HepG2 (cell line): ENCODE measurements around the gene TOMM20. TPM values are rescaled to one million over a fixed set of nuclear protein-coding genes. Genes with fewer than 3 reads are reported as not detected.
A peak's percentile ranks its signal among the peaks of the same experiment; 100 is the strongest.

Source experiments
- ATAC-seq: fragments of 200-7000 bp; cut with Tn5 transposase; 3 replicates; pipeline ENCODE4 v1.9.1; 2020; ENCODE audit warnings: mild to moderate bottlenecking, moderate library complexity
- BruUV-seq: library from RNA; stranded (reverse); fragments of 400-500 nt; replicated peaks from 2 replicates; lab custom pipeline; 2021; lab: Mats Ljungman, UMichigan
- CTCF ChIA-PET: fragments of 300-600 bp; formaldehyde crosslinking; extraction: SDS; loops from one replicate; lab custom pipeline; 2021; ENCODE audit warnings: low total read pairs, inconsistent platforms, low intra/inter-chr PET ratio; lab: Yijun Ruan, JAX
- POLR2A ChIA-PET: fragments of 350-600 bp; sonication (Branson Sonifier 250); formaldehyde crosslinking; loops from one replicate; lab custom pipeline; 2020; ENCODE audit warnings: antibody characterized with exemption, inconsistent platforms; lab: Yijun Ruan, JAX
- DNase-seq: peaks from one replicate; pipeline ENCODE4 v3.0.0-alpha.2; 2015; ENCODE audit warnings: low spot score
- FAIRE-seq: peaks from 3 replicates; lab custom pipeline; 2011; peaks lifted over from hg19 to GRCh38; lab: Jason Lieb, UNC
- H2AFZ ChIP-seq: one replicate; pipeline ENCODE4 v1.6.1; 2011; ENCODE audit warnings: low read length, inconsistent platforms
- H3K27ac ChIP-seq: fragments of 300-600 bp; 3 replicates; pipeline ENCODE4 v1.8.0; 2011; ENCODE audit warnings: mixed run types, mild to moderate bottlenecking, mixed read lengths, low read length, inconsistent platforms; ENCODE audit not compliant: insufficient read depth; ENCODE audit errors: extremely low read length
- H3K27me3 ChIP-seq, 2 experiments: fragments of 200-600 bp in 1 of 2; 2 replicates in 1 of 2; 3 replicates in 1 of 2; pipeline versions ENCODE4 v1.6.0 to v1.8.0; 2011; ENCODE audit warnings: low read length in 2 of 2, mild to moderate bottlenecking in 2 of 2, moderate library complexity in 2 of 2, inconsistent platforms in 1 of 2; ENCODE audit not compliant: insufficient read depth in 2 of 2, control insufficient read depth in 1 of 2
- H3K36me3 ChIP-seq, 2 experiments: fragments of 200-600 bp in 1 of 2; replicated peaks in 1 of 2; 2 replicates in 1 of 2; 3 replicates in 1 of 2; pipeline versions ENCODE4 v1.5.1 to v1.8.0; 2011; ENCODE audit warnings: low read length in 2 of 2, inconsistent platforms in 1 of 2; ENCODE audit not compliant: insufficient read depth in 2 of 2, control insufficient read depth in 1 of 2
- H3K4me1 ChIP-seq: 2 replicates; pipeline ENCODE4 v1.5.1; 2012; ENCODE audit warnings: low read length, inconsistent platforms; ENCODE audit not compliant: insufficient read depth
- H3K4me2 ChIP-seq: 2 replicates; pipeline ENCODE4 v1.6.0; 2011; ENCODE audit warnings: low read depth, low read length, inconsistent platforms
- H3K4me3 ChIP-seq, 3 experiments: fragments of 200-600 bp in 1 of 3; sonication (generic), shearing (Covaris generic) in 1 of 3; replicated peaks in 1 of 3; 2 replicates each; pipeline ENCODE4 v1.5.1; 2011 to 2016; ENCODE audit warnings: low read length in 3 of 3, inconsistent platforms in 2 of 3, low read depth in 2 of 3, mild to moderate bottlenecking in 2 of 3, control low read depth in 1 of 3, mixed read lengths in 1 of 3; ENCODE audit not compliant: insufficient read depth in 1 of 3
- H3K79me2 ChIP-seq: one replicate; pipeline ENCODE4 v1.6.1; 2011; ENCODE audit warnings: low read length, inconsistent platforms; ENCODE audit not compliant: insufficient read depth
- H3K9ac ChIP-seq: 2 replicates; pipeline ENCODE4 v1.6.0; 2011; ENCODE audit warnings: mild to moderate bottlenecking, low read depth, low read length, inconsistent platforms; ENCODE audit not compliant: insufficient read depth
- H3K9me3 ChIP-seq: 2 replicates; pipeline ENCODE4 v1.5.1; 2012; ENCODE audit warnings: mild to moderate bottlenecking, low read length
- H4K20me1 ChIP-seq: 2 replicates; pipeline ENCODE4 v1.6.0; 2011; ENCODE audit warnings: inconsistent platforms, mild to moderate bottlenecking, low read length, moderate library complexity; ENCODE audit not compliant: insufficient read depth
- ATF3 ChIP-seq: sonication (generic); formaldehyde crosslinking; IDR thresholded peaks from 2 replicates; pipeline ENCODE4 v1.4.0; 2020; ENCODE audit warnings: missing genetic modification reagents
- BRCA1 ChIP-seq: sonication (generic); formaldehyde crosslinking; IDR thresholded peaks from 2 replicates; pipeline ENCODE4 v1.4.0; 2020; ENCODE audit warnings: missing genetic modification reagents
- MED1 ChIP-seq: sonication (generic); formaldehyde crosslinking; IDR thresholded peaks from 2 replicates; pipeline ENCODE4 v1.4.0; 2020; ENCODE audit warnings: missing genetic modification reagents
- SAP130 ChIP-seq: IDR thresholded peaks from 2 replicates; pipeline ENCODE4 v1.6.1; 2016; ENCODE audit warnings: low read depth
- SIN3A ChIP-seq: IDR thresholded peaks from 2 replicates; pipeline ENCODE4 v1.6.1; 2011; ENCODE audit warnings: low read depth, mild to moderate bottlenecking, control low read depth, low read length, borderline replicate concordance
- ZNF615 ChIP-seq: sonication (generic); formaldehyde crosslinking; IDR thresholded peaks from 2 replicates; pipeline ENCODE4 v1.5.0; 2020; ENCODE audit warnings: mild to moderate bottlenecking, missing genetic modification reagents, borderline replicate concordance
- ZNF749 ChIP-seq: sonication (generic); formaldehyde crosslinking; IDR thresholded peaks from 2 replicates; pipeline ENCODE4 v1.8.0; 2022; ENCODE audit warnings: mild to moderate bottlenecking, missing genetic modification reagents, moderate library complexity, borderline replicate concordance
- WGBS: methylation state at CpG from one replicate; pipeline ENCODE4 v1.1.6; 2017; ENCODE audit warnings: low lambda C conversion rate; 5-methylcytosine and 5-hydroxymethylcytosine counted together
- in situ Hi-C: cut with HindIII; loops from 2 replicates; pipeline ENCODE4 v1.10.0; 2017; ENCODE audit warnings: low pct_unique_long_range_greater_than_20kb; ENCODE audit not compliant: extremely low pct_ligation_motif_present
- intact Hi-C: fragments of 100-400 bp; cut with micrococcal nuclease; formaldehyde crosslinking; loops from one replicate; pipeline ENCODE4 v1.10.0; 2022; ENCODE audit not compliant: unreplicated experiment
- polyA plus RNA-seq, 8 experiments: library from polyadenylated mRNA; depleted of rRNA in 3 of 8; stranded (reverse) in 7 of 8; unstranded in 1 of 8; fragments of >200 nt; fragmentation: Illumina TruSeq in 4 of 8; extraction: Trizol in 4 of 8; gene quantifications; 2 replicates each; pipeline versions ENCODE4 v1.2.1 to v1.2.3, GENCODE V29; 2011 to 2016; ENCODE audit warnings: low read depth in 4 of 8, missing spikeins in 1 of 8, mixed read lengths in 1 of 8; ENCODE audit not compliant: insufficient read depth in 1 of 8
- total RNA-seq, 5 experiments: library from RNA; depleted of rRNA; stranded (reverse); fragments of >200 nt; fragmentation: Illumina TruSeq; extraction: Trizol; gene quantifications; 2 replicates each; pipeline ENCODE4 v1.2.3, GENCODE V29; 2016; ENCODE audit warnings: low read depth in 1 of 5
- TF ChIP-seq, protein P1 (sequence below): sonication (generic); formaldehyde crosslinking; IDR thresholded peaks from 2 replicates; pipeline ENCODE4 v1.4.0; 2020; ENCODE audit warnings: mild to moderate bottlenecking, missing genetic modification reagents, borderline replicate concordance
- TF ChIP-seq, protein P2 (sequence below): sonication (generic); formaldehyde crosslinking; IDR thresholded peaks from 2 replicates; pipeline ENCODE4 v1.8.1; 2023; ENCODE audit warnings: missing genetic modification reagents, inconsistent platforms, borderline replicate concordance

The TOMM20 gene
- total and polyA plus RNA-seq, 2 of the 13 experiments (the other 11 are each of a cell fraction or from before 2014, with no cell fraction given) = 153 to 376 TPM

- TF ChIP-seq, protein P1, sequence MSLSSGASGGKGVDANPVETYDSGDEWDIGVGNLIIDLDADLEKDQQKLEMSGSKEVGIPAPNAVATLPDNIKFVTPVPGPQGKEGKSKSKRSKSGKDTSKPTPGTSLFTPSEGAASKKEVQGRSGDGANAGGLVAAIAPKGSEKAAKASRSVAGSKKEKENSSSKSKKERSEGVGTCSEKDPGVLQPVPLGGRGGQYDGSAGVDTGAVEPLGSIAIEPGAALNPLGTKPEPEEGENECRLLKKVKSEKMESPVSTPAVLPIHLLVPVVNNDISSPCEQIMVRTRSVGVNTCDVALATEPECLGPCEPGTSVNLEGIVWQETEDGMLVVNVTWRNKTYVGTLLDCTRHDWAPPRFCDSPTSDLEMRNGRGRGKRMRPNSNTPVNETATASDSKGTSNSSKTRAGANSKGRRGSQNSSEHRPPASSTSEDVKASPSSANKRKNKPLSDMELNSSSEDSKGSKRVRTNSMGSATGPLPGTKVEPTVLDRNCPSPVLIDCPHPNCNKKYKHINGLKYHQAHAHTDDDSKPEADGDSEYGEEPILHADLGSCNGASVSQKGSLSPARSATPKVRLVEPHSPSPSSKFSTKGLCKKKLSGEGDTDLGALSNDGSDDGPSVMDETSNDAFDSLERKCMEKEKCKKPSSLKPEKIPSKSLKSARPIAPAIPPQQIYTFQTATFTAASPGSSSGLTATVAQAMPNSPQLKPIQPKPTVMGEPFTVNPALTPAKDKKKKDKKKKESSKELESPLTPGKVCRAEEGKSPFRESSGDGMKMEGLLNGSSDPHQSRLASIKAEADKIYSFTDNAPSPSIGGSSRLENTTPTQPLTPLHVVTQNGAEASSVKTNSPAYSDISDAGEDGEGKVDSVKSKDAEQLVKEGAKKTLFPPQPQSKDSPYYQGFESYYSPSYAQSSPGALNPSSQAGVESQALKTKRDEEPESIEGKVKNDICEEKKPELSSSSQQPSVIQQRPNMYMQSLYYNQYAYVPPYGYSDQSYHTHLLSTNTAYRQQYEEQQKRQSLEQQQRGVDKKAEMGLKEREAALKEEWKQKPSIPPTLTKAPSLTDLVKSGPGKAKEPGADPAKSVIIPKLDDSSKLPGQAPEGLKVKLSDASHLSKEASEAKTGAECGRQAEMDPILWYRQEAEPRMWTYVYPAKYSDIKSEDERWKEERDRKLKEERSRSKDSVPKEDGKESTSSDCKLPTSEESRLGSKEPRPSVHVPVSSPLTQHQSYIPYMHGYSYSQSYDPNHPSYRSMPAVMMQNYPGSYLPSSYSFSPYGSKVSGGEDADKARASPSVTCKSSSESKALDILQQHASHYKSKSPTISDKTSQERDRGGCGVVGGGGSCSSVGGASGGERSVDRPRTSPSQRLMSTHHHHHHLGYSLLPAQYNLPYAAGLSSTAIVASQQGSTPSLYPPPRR (CRISPR knock-in tag) = peak; percentile 93
- peak; percentile 90 for TF ChIP-seq MED1 (CRISPR knock-in tag)
Measured at GRCh38 chr1:235129774-235130570, 1.3 kb upstream of the TOMM20 start (continued).

GRCh38 chr1:235127732-235128455 lies 743 bp downstream of the TOMM20 start:
- Histone ChIP-seq H2AFZ (no peak overlapping the region), H3K4me2 (peak overlapping the region; percentile 81), H3K27ac (peak overlapping the region; percentile 94), H3K79me2 (peaks cover 58% of the 10 kb centered on the region), H3K36me3 (peaks cover 4 to 32% of the 10 kb centered on the region in 2 experiments), H3K4me1 (peaks cover 63% of the 10 kb centered on the region), H4K20me1 (peaks cover 46% of the 10 kb centered on the region), H3K27me3 (no peaks in the 10 kb centered on the region; a peak in 1 of 5 replicates), H3K9me3 (no peaks in the 10 kb centered on the region), H3K4me3 (peak overlapping the region; percentile 82 to 94 (median 89)), H3K9ac (peak overlapping the region; percentile 99)
- no peak for ATAC-seq
- BruUV-seq = TSS peak; percentile 65
- 1% methylated on average over 35 of the region's 35 CpGs for whole genome bisulfite sequencing
- FAIRE-seq = no peak
- CTCF ChIA-PET = no interaction called here
- DNase-seq = no peak
- intact Hi-C loops (loop anchor here (5.0 kb wide), 1 partner anchor 34 kb away; the partner anchor contains the start of gene RBM34), in situ Hi-C loops (no loop called here)
- POLR2A ChIA-PET = interaction anchor here (1.0 to 2.1 kb wide), 7 partner anchors 15 to 239 kb away, joined by 3 to 15 read pairs (median 5); partner anchors contain the start of genes GGPS1, RBM34 and TBCE
- TF ChIP-seq BRCA1 (CRISPR knock-in tag) (0 out of 2 replicates have a peak, but pooled peaks have one; percentile 21), ATF3 (CRISPR knock-in tag) (no peak), SIN3A (peak; percentile 28; the same call in 1 of the 2 replicates), ZNF615 (CRISPR knock-in tag) (0 out of 2 replicates have a peak, but pooled peaks have one; percentile 22), SAP130 (CRISPR knock-in tag) (peak; percentile 13), ZNF749 (peak; percentile 46; the same call in 1 of the 2 replicates)
- TF ChIP-seq, protein P2, sequence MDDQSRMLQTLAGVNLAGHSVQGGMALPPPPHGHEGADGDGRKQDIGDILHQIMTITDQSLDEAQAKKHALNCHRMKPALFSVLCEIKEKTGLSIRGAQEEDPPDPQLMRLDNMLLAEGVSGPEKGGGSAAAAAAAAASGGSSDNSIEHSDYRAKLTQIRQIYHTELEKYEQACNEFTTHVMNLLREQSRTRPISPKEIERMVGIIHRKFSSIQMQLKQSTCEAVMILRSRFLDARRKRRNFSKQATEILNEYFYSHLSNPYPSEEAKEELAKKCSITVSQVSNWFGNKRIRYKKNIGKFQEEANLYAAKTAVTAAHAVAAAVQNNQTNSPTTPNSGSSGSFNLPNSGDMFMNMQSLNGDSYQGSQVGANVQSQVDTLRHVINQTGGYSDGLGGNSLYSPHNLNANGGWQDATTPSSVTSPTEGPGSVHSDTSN (CRISPR knock-in tag) = 0 out of 2 replicates have a peak, but pooled peaks have one; percentile 15
